Activated naive CD4-positive, alpha-beta T cell treated with anti-CD3 and anti-CD28 coated beads for 36 hours (primary cell): ENCODE measurements around the gene SNX1. TPM values are rescaled to one million over a fixed set of nuclear protein-coding genes. Genes with fewer than 3 reads are reported as not detected.
"Not testable (repeated sequence)": the region's sequence is repeated elsewhere in the genome, so short reads cannot be mapped to it uniquely, and the experiment has no call there.

ENCODE experiments used
- CTCF ChIA-PET: fragments of 350-600 bp; sonication (Branson Sonifier 250); formaldehyde crosslinking; loops from one replicate; lab custom pipeline; 2021; ENCODE audit warnings: antibody characterized with exemption; lab: Charles Lee
- DNase-seq: peaks from one replicate; pipeline ENCODE4 v3.0.0-alpha.2; 2020
- H3K27ac Mint-ChIP-seq: one replicate; pipeline ENCODE4 v1.8.0; 2021; ENCODE audit warnings: mild to moderate bottlenecking, mixed read lengths
- H3K27me3 Mint-ChIP-seq: one replicate; pipeline ENCODE4 v1.8.0; 2021; ENCODE audit warnings: low read depth, mixed read lengths
- H3K36me3 Mint-ChIP-seq: one replicate; pipeline ENCODE4 v1.8.0; 2021; ENCODE audit warnings: low read depth, mixed read lengths
- H3K4me1 Mint-ChIP-seq: one replicate; pipeline ENCODE4 v1.8.0; 2021; ENCODE audit warnings: low read depth, mixed read lengths
- H3K4me3 Mint-ChIP-seq: one replicate; pipeline ENCODE4 v1.8.0; 2021; ENCODE audit warnings: mild to moderate bottlenecking, moderate library complexity, mixed read lengths
- H3K9me3 Mint-ChIP-seq: one replicate; pipeline ENCODE4 v1.8.0; 2021; ENCODE audit warnings: mixed read lengths
- intact Hi-C: fragments of 100-400 bp; cut with micrococcal nuclease; formaldehyde crosslinking; loops from one replicate; pipeline ENCODE4 v1.15.1; 2023
- total RNA-seq, 2 experiments: library from RNA; stranded (reverse); gene quantifications; one replicate each; pipeline ENCODE4 v1.2.3, GENCODE V29; 2021

SNX1 gene
- total RNA-seq, 2 experiments from 2014 or later: 80.7 to 84.2 TPM

DNA sequence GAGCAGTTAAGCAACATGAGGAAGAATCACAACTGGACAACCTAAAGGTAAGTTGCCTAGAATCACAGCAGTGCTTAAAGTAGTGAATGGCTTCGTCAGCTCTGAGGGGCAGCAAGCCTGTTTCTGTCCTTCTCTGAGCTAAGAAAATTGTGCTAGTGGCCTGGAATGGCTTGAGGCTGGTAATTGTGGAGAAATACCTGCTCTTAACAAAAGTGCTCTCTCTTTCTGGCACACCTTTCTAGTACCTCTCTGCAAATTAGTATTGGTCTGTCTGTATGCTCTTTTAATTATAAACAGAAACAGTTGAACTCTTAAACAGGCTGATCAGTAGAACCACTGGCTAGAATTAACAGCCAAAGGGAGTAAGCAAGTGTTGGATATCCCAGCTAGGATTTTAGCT lies 11.6 kb downstream of the SNX1 start:
- no peaks in the 10 kb centered on the region for H3K9me3 Mint-ChIP-seq
- no peaks in the 10 kb centered on the region for H3K27me3 Mint-ChIP-seq
- no peak overlapping the region for H3K4me3 Mint-ChIP-seq
- CTCF ChIA-PET: interaction anchor here (1.0 to 2.0 kb wide), 2 partner anchors 41 to 47 kb away, joined by 4 to 7 read pairs; no protein-coding TSS in a partner anchor
- DNase-seq: no peak
- H3K4me1 Mint-ChIP-seq: peaks cover 55% of the 10 kb centered on the region
- H3K27ac Mint-ChIP-seq: no peak overlapping the region
- intact Hi-C loops: no loop called here
- H3K36me3 Mint-ChIP-seq: peaks cover 4% of the 10 kb centered on the region

DNA sequence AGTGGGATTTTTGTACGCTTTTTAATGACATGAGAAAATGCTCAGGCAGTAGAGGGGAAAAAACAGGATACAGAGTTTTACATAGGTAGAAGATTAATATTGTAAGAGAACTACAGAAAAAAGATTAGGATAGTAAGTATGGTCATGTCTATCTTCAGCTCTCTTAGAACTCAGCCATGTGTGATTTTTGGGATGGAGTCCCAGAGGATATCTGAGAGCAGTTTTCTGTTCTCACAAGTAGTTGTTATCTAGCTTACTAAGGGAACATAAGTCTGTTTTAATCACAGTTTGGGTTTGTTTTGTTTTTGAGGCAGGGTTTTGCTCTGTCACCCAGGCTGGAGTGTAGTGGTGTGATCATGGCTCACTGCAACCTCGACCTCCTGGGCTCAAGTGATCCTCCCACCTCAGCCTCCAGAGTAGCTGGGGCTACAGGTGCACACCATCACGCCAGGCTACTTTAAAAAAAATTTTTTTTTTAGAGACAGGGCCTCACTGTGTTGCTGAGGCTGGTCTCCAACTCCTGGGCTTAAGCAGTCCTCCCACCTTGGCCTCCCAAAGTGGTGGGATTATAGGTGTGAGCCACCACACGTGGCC lies 14.4 kb downstream of the SNX1 start:
- H3K27me3 Mint-ChIP-seq, intact Hi-C loops, DNase-seq, H3K27ac Mint-ChIP-seq, H3K9me3 Mint-ChIP-seq, H3K4me3 Mint-ChIP-seq: not testable (repeated sequence)
- Mint-ChIP-seq H3K36me3 (peaks cover 14% of the 10 kb centered on the region), H3K4me1 (peaks cover 50% of the 10 kb centered on the region)
- CTCF ChIA-PET: interaction anchor here (2.0 kb wide), 1 partner anchor 44 kb away, joined by 6 read pairs; no protein-coding TSS in a partner anchor

DNA sequence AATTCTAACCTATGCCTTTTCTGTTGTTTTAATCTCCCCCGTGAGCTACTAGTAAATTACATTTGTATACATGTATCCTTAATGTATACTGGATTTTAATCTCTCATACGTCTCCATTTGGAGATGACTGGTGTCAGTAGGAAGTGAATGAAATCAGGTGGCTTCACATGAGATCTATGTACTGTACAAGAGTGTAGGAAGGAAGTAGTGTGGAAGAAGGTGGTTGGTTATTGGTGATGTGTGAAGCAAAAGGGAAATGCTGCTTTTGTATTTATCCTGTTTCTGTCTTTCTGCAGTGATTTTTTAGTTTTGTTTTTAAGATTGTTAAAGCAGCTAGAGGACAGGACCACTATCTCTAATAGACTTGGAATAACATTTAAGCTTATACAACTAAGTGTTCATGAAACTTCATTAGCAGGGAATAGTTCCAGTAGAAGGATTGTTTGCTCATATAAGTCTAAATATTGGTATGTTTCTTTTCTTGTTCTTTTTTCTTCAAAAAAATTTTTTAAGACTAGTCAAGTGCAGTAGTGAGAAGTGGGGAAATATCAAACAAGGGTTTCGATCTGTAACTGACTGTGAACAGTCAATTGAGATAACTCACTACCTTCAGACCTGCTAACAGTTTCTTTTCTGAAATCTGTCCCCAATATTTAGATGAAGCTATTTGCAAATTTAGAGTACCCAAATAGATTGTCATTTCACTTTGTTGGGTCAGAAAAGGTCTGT lies 15.3 kb downstream of the SNX1 start:
- Mint-ChIP-seq H3K4me1 (peaks cover 46% of the 10 kb centered on the region), H3K27me3 (no peaks in the 10 kb centered on the region), H3K9me3 (no peaks in the 10 kb centered on the region), H3K4me3 (no peak overlapping the region), H3K27ac (no peak overlapping the region), H3K36me3 (peaks cover 14% of the 10 kb centered on the region)
- no peak for DNase-seq
- intact Hi-C loops: no loop called here
- CTCF ChIA-PET: interaction anchor here (2.0 kb wide), 1 partner anchor 43 kb away, joined by 6 read pairs; no protein-coding TSS in a partner anchor

DNA sequence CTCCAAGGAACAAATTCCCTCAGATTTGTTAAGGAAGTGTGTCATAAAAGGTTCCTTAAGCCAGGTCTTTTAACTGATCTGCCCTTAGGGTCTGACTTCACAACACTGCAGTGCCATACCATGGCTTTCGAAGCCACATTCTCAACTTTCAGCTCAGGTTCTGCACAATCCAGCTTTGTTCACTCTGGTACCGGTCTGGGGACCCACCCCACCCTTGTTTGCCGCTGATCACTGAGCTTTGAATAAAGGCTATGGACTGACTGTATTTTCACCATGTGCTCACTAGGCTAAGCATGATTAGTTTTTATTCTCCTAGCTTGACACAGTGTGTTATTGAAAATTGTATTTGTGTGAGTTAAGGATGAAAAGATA lies 15.9 kb downstream of the SNX1 start:
- DNase-seq: no peak
- H3K4me1 Mint-ChIP-seq: peaks cover 42% of the 10 kb centered on the region
- no peaks in the 10 kb centered on the region for H3K9me3 Mint-ChIP-seq
- no peaks in the 10 kb centered on the region for H3K27me3 Mint-ChIP-seq
- no peak overlapping the region for H3K4me3 Mint-ChIP-seq
- H3K27ac Mint-ChIP-seq: peak overlapping the region; percentile 67
- peaks cover 14% of the 10 kb centered on the region for H3K36me3 Mint-ChIP-seq
- intact Hi-C loops: no loop called here
- CTCF ChIA-PET: interaction anchor here (0.5 to 2.0 kb wide), 2 partner anchors 43 to 316 kb away, joined by 3 to 6 read pairs; no protein-coding TSS in a partner anchor

DNA sequence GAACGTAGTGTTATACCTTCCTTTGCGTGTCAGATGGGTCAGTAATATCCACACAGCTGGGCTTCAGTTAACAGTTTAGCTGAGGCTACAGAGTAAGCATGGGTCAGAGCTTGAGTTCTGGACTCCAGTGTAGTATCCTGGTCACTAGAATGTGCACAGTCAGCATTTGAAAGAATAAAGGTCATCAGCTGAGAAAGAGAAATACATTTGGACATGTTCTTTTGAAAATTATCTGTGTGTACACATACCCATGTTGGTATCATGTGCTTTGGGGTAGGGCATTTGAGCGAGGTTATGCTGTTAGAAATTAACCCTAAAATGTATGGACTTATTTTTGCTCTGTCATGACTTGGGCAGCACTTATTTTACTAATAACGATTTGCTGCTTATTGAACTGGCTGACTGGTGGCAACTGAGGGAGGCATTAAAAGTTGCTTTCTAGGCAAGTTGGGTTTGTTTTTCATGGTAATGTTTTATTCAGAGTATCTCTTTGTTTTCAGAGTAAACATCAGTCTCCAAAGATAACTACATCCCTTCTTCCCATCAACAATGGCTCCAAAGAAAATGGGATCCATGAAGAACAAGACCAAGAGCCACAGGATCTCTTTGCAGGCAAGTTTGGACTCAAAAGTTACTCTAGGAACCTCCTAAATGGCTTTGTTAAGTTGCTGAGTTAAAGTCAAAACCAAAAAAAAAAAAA lies 16.4 kb downstream of the SNX1 start:
- intact Hi-C loops: no loop called here
- H3K27me3 Mint-ChIP-seq: no peaks in the 10 kb centered on the region
- no peak overlapping the region for H3K4me3 Mint-ChIP-seq
- H3K36me3 Mint-ChIP-seq: peaks cover 16% of the 10 kb centered on the region
- H3K9me3 Mint-ChIP-seq: no peaks in the 10 kb centered on the region
- DNase-seq: no peak
- CTCF ChIA-PET: interaction anchor here (0.5 to 2.0 kb wide), 3 partner anchors 42 to 544 kb away, joined by 3 to 6 read pairs (median 4); no protein-coding TSS in a partner anchor
- peak overlapping the region; percentile 67 for H3K27ac Mint-ChIP-seq
- H3K4me1 Mint-ChIP-seq: peaks cover 38% of the 10 kb centered on the region

DNA sequence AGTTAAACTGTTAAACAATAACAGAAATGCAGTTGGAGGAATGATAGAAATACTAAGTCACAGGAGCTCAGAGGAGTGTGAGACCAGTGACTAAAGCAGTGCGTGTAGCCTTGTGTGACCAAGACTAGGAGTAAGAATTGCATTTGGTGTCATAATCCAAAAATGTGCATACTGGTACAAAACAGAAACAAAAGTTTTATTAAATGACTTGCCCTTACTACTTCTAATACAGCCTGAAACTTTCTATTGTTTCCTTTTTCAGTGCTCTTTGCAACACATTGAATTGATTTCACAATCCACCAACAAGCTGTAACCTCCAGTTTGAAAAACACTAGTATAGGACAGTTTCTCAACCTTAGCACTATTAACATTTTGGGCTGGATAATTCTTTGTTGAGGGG lies 17.1 kb downstream of the SNX1 start:
- no peak for DNase-seq
- Mint-ChIP-seq H3K4me3 (no peak overlapping the region), H3K9me3 (no peaks in the 10 kb centered on the region), H3K36me3 (peaks cover 19% of the 10 kb centered on the region), H3K27ac (peak overlapping the region; percentile 67), H3K4me1 (peaks cover 38% of the 10 kb centered on the region), H3K27me3 (no peaks in the 10 kb centered on the region)
- CTCF ChIA-PET: interaction anchor here (0.6 kb wide), 1 partner anchor 544 kb away, joined by 4 read pairs; no protein-coding TSS in a partner anchor
- intact Hi-C loops: no loop called here

DNA sequence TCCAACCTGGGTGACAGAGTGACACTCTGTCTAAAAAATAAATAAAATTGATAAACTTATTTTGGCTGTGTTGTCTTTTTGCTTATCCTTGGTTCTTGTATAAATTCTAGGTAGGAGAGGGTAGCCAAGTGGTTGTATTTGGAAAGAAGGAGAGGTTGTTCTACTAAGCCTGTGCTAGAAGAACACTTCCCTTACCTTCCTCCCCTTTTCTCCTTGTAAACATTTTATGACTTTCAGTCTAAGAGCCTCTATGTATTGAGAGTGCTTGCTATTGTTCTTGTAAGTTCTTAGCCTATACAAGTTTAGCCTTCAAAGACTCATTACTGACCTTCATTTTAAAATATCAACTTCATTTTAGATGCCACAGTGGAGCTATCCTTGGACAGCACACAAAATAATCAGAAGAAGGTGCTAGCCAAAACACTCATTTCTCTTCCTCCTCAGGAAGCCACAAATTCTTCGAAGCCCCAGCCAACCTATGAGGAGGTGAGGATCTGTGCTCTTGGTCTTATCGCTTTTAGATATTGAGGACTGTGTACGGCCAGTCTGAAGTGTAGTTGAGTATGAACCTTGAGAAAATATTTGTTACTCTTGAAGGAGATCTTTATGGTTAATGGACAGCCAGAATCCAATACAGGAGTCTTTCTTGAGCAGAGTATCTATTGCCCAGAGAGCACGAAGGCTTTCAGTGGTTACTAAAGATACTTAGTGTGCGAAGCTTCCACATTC lies 22.1 kb downstream of the SNX1 start:
- peaks cover 24% of the 10 kb centered on the region for H3K36me3 Mint-ChIP-seq
- no peak overlapping the region for H3K27ac Mint-ChIP-seq
- no peaks in the 10 kb centered on the region for H3K9me3 Mint-ChIP-seq
- peaks cover 3% of the 10 kb centered on the region for H3K4me1 Mint-ChIP-seq
- no peak overlapping the region for H3K4me3 Mint-ChIP-seq
- CTCF ChIA-PET: interaction anchor here (0.6 to 1.2 kb wide), 2 partner anchors 21 to 944 kb away, joined by 3 to 4 read pairs; no protein-coding TSS in a partner anchor
- intact Hi-C loops: no loop called here
- no peaks in the 10 kb centered on the region for H3K27me3 Mint-ChIP-seq
- no peak for DNase-seq

DNA sequence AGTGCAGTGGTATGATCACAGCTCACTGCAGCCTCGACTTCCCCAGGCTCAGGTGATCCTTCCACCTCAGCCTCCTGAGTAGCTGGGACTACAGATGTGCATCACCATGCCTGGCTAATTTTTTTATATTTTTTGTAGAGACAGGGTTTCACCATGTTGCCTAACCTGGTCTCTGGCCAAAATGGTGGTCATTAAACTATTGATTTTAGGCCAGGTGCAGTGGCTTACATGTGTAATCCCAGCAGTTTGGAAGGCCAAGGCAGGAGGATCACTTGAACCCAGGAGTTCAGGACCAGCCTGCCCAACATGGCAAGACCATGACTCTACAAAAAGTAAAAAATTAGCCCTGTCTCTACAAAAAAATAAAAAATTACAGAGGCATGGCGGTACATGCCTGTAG lies 24.5 kb downstream of the SNX1 start:
- H3K9me3 Mint-ChIP-seq, CTCF ChIA-PET, H3K27ac Mint-ChIP-seq, H3K4me3 Mint-ChIP-seq, H3K27me3 Mint-ChIP-seq, DNase-seq, intact Hi-C loops, H3K4me1 Mint-ChIP-seq: not testable (repeated sequence)
- H3K36me3 Mint-ChIP-seq: peaks cover 21% of the 10 kb centered on the region

DNA sequence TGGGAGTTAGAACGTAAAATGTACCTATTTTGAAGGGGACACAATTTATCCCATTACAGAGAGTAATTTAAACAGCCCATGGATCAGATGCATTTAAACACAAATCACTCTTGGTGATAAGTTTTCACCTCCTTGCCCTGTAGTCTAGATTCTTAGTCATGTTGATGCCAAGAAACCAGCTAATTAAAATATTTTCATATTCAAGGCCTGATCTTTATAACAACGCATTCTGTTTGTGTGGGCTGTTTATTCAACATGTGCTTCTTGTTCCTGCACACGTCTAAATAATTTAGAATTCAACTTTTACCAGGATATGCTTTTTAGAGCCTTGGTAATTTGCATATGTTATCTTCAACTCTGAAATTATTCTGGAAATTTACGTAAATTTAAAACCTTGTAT lies 25.8 kb downstream of the SNX1 start:
- CTCF ChIA-PET: no interaction called here
- H3K9me3 Mint-ChIP-seq: no peaks in the 10 kb centered on the region
- H3K4me1 Mint-ChIP-seq: no peaks in the 10 kb centered on the region
- no peak overlapping the region for H3K4me3 Mint-ChIP-seq
- peaks cover 25% of the 10 kb centered on the region for H3K36me3 Mint-ChIP-seq
- H3K27ac Mint-ChIP-seq: no peak overlapping the region
- intact Hi-C loops: no loop called here
- no peak for DNase-seq
- no peaks in the 10 kb centered on the region for H3K27me3 Mint-ChIP-seq

DNA sequence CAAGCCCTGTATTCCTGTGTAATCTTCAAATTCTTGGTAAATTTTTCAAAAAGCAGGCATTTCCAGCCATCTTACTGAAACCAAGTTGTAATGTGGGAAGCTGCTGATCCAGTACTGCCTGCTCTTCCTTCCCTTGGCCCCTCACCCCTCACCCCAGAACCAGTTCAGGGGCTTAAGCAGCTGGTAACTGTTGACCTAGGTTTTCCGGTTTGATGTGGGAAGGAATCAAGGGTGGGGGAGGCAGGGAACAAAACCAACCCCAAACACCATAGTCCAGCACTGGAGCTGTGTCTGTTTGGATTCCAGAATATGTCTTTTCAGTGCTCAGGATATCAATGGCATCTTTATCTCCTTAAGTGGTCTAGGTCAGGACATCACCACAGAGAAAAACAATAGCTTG lies 26.7 kb downstream of the SNX1 start:
- no peaks in the 10 kb centered on the region for H3K4me1 Mint-ChIP-seq
- peaks cover 28% of the 10 kb centered on the region for H3K36me3 Mint-ChIP-seq

DNA sequence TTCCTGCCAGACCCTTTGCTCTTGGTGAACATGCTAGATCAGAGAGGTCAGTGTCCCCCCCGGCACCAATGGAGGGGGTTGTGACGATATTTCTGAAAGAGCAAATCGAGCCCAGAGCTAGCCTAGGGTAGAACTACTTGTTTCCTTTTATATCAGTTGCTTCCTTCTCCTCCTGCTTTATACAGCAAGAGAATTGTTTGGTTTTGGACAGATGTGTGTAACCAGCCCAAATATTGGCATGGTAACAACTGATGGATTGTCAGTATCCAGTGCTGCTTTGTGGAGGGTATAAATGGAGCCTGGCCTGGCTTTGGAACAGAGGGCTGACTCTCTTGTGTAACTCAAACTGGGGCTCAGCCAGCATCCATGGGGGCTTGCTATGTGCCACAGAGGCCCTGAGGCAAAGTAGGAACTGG lies 27.2 kb downstream of the SNX1 start:
- Mint-ChIP-seq H3K4me3 (no peak overlapping the region), H3K36me3 (peaks cover 30% of the 10 kb centered on the region), H3K27me3 (no peaks in the 10 kb centered on the region), H3K9me3 (no peaks in the 10 kb centered on the region), H3K4me1 (no peaks in the 10 kb centered on the region), H3K27ac (no peak overlapping the region)
- intact Hi-C loops: no loop called here
- CTCF ChIA-PET: interaction anchor here (0.7 kb wide), 1 partner anchor 30 kb away, joined by 3 read pairs; no protein-coding TSS in a partner anchor
- DNase-seq: no peak

More for the DNA sequence above, 26.7 kb downstream of the SNX1 start:
- intact Hi-C loops: no loop called here
- H3K27me3 Mint-ChIP-seq: no peaks in the 10 kb centered on the region
- CTCF ChIA-PET: no interaction called here
- H3K27ac Mint-ChIP-seq: no peak overlapping the region
- no peaks in the 10 kb centered on the region for H3K9me3 Mint-ChIP-seq
- no peak overlapping the region for H3K4me3 Mint-ChIP-seq
- no peak for DNase-seq

DNA sequence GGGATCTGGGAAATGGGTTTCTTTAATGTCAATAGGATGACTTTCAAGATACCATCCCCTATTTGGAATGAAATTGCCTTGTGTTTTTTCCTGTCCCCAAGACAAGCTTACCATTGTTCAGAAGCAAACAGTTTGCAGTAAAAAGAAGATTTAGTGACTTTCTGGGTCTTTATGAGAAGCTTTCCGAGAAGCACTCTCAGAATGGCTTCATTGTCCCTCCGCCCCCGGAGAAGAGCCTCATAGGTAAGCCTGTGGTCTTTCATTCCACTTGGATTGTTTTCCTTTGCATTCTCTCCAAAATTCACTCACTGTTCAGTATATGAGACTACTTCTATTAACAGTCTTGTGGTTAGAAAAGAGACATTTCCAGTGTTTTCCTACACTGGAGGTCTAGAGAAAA lies 30.2 kb downstream of the SNX1 start:
- CTCF ChIA-PET: no interaction called here
- intact Hi-C loops: no loop called here
- H3K27me3 Mint-ChIP-seq: no peaks in the 10 kb centered on the region
- H3K9me3 Mint-ChIP-seq: no peaks in the 10 kb centered on the region
- H3K36me3 Mint-ChIP-seq: peaks cover 30% of the 10 kb centered on the region
- H3K4me1 Mint-ChIP-seq: no peaks in the 10 kb centered on the region
- DNase-seq: no peak
- no peak overlapping the region for H3K4me3 Mint-ChIP-seq
- H3K27ac Mint-ChIP-seq: no peak overlapping the region
